Dermis microvascular lymphatic vessel endothelial cell (primary cell): ENCODE data around the gene ROBO2. TPM values are rescaled to one million over a fixed set of nuclear protein-coding genes. Genes with fewer than 3 reads are reported as not detected.
A peak's percentile ranks its signal among the peaks of the same experiment; 100 is the strongest.

Source experiments
- DNase-seq, 2 donors: peaks; one replicate each; pipeline versions ENCODE4 v3.0.0 to v3.0.0-alpha.2; 2010; ENCODE audit warnings: low read depth in 2 of 2
- total RNA-seq: library from RNA; depleted of rRNA; stranded (reverse); fragments of >200 nt; gene quantifications from 2 replicates; pipeline ENCODE4 v1.2.1, GENCODE V29; 2014

Gene ROBO2
- total RNA-seq, 1 donor from 2014 or later: under 0.01 TPM

- no peak for DNase-seq
These were observed 82.8 kb downstream of the ROBO2 start for GRCh38 chr3:77122652-77123051.

GRCh38 chr3:77125966-77126365, 86.1 kb downstream of the ROBO2 start:
- no peak for DNase-seq

- no peak for DNase-seq
These were observed 94.9 kb downstream of the ROBO2 start for GRCh38 chr3:77134769-77135168.

DNA sequence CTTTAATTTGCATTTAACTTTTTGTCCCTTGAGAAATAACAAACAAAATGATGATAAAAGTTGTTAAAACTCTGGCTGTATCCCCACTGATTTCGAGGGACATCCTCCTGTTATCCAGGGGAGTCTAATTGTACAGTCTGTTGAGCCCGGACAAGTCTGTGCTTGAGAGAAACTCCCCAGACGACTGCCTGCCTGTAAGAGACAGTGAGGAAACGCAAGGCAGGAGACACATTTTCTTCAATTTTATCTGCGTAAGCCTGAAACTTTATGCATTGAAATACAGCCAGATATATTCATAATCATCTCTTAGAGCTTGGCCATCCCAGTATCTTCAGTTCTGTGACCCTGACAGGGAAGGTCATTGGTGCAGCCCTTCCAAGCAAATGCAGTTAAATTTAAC, 97.7 kb downstream of the ROBO2 start:
- DNase-seq: no peak

- DNase-seq: no peak
These were observed 99.7 kb downstream of the ROBO2 start for GRCh38 chr3:77139624-77140023.

DNA sequence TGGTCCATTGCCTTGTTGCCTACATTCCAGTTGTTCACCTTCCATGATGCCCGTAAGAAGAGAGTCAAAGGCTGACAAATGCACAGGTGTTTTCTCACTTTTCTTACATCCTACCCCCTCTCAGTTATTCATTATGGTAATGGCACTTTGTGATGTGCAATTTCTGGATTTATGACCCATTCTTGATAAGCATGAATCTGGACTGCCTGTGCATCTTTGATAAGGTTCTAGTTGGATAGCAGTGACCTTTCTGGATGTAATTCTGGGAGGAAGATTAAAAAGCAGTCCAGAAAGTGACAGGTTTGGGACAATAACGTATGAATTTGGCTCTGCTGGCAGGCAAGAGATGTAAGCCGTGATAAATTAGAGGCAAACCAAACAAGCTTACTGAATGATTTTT, 101.5 kb downstream of the ROBO2 start:
- no peak for DNase-seq

- no peak for DNase-seq
These were observed 102.7 kb downstream of the ROBO2 start for GRCh38 chr3:77142578-77142977.

GRCh38 chr3:77146004-77146403, 106.1 kb downstream of the ROBO2 start:
- DNase-seq: no peak

DNA sequence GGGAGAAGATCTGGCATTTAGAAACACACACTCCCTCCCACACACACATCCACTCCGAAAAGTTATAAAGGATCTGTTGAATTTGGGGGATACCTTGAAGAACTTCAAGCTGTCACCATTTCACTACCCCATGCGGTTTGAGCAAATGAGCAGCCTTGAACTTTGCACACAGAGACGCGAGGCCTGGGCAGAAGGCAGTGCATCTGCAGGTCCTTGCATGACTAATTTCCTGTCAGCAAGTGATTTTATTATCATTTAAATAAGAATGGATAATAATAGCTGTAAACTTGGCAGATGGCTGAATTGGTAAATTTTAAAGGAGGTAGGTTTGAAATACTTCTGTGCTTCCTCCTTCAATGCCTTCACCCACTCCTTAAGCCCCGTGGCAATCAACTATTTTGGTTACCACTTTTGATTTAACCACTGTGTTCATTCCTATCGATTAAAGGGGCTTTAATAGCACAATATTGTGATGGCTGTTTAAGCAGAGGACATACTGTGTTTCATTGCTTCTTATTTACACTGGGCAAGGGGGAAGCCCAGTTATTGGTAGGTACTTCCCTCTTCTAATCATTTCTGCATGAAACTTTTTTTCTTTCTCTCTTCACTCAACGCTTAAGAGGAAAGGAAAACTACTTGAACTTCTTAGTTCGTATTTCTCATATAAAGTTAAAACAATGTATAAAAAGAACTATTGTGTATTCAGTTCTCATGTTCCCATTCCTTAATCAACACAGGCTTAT, 108.1 kb downstream of the ROBO2 start:
- peak in 1 of 2 donors; percentile 16 for DNase-seq

DNA sequence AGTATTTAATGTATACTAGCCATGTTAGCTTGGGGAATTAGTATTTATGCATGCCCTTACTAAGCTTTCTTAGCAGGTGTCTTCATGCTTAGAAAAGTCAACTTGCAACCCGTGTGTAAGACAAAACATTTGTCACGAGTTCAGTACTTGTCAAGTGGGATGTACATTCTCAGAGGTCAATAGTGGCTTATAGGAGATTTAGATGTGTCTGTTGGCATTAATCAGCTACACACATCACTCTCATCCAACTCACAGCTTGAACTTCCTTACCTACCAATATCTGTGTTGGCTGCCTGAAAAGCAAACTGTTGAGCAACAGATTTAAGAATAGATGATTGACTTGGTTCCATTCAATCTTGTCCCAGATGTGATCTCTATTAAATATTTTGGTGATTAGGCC, 109.5 kb downstream of the ROBO2 start:
- no peak for DNase-seq

GRCh38 chr3:77150028-77150427, 110.1 kb downstream of the ROBO2 start:
- no peak for DNase-seq

DNA sequence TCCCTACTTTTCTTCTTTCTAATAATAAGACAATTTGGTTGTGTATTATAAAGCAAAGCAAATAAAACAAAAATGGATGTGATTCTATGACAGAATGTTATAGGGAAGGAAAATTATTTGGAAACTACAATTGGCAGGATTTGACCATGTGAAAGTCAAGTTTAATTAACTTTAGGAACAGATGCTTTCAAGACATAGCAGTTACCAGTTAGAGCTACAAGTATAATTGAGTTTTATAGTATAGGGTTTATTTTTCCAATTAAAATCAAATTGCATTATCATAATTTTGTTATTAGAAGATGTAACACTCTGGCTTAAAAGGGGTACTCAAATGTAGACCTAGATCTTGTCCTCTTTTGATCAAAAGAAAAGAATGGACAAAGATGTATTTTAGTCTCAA, 110.9 kb downstream of the ROBO2 start:
- no peak for DNase-seq

DNA sequence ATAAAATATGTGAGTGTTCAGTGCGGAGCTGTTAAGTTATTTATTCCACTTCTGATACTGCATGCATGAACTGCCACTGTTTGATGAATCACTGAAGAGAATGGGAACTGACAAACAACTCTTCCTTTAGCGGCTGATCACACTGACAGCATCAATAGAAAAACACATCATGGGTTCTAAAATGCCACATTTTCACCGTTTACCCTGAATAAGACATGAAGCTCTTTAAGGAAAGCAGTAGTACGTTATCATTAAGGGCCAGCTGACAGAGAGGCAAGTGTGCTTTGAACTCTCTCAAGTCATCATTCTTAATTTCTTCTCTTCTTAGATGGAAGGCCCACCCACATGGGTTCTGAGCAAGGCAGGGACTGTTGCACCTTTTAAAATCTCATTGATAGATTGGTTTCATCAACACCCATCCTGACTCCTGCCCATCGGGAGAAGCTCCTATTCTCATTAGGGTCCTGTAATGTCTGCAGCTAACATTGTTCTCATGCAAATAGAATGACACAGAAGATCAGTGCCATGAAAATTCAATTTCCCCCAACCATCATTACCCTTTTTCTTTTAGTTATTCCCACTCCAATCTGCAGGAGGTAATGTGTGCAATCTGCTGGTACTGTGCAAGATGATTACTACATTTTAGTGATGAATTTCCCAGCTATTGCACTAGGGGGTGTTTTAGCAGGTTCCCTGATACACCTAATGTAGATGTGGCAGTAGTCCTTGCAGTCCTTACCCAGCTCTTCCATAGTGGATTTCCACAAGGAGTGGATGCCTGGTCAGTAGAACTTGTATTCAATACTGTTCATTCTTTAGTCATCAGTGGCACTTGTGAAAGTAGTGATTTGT, 119.1 kb downstream of the ROBO2 start:
- DNase-seq: no peak

GRCh38 chr3:77160931-77161497, 121.1 kb downstream of the ROBO2 start:
- DNase-seq: no peak

- no peak for DNase-seq
These were observed 129.9 kb downstream of the ROBO2 start for GRCh38 chr3:77169823-77170222.

DNA sequence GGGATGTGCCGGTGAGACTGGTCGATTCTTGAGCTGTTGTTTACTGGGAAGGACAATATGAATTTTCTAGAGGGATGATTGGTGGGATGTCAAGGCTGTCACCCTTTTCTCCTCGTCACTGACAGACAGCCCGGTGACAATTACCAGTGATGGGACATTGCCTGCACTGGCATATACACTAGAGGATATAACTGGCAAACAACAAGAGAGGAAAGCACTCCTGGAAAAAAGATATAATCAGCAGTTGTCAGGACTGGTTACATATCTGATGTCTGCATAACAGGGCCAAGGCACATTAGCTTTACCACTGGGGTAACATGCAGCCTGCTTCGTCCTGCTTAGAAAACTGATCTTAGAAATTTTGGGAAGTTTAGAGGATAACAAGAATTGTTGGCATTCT, 131.1 kb downstream of the ROBO2 start:
- no peak for DNase-seq

DNA sequence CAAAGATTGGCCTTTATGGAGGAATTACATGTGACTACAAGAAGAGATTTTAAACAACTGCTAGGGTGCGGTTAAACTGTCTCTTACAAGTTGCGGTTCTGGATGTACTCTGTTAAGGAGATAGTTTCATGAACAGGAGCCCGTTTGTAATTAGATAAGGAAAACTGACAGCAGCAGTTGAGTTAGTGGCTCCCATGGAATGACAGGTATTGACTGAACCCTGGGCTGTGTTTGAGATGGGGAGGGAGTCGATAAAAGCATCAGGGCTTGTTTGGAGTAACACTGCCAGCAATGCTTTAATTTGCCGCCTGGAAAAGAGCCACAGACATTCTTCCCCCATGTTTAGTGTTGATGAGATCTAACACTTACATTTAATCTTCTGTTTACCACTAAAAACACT, 139.9 kb downstream of the ROBO2 start:
- DNase-seq: no peak

GRCh38 chr3:77182341-77182740, 142.4 kb downstream of the ROBO2 start:
- no peak for DNase-seq

DNA sequence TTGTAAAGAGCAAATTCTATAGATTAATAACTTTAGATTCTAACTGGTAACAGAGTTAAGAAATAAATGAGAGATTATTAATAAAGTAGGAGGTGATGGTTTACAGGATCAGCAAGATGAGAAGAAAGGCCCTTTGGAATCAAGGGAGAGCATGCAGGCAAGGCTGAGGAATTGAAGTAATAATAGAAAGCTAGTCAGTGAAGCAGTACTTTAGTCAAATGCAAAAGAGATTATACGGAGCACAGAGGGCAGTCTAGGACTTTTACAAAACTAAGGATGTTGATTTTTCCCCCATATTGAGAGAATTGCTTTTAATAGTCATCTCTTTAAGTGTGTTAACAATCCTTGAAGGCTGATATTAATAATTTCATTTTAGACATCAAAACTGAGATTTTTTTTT, 146.4 kb downstream of the ROBO2 start:
- no peak for DNase-seq

DNA sequence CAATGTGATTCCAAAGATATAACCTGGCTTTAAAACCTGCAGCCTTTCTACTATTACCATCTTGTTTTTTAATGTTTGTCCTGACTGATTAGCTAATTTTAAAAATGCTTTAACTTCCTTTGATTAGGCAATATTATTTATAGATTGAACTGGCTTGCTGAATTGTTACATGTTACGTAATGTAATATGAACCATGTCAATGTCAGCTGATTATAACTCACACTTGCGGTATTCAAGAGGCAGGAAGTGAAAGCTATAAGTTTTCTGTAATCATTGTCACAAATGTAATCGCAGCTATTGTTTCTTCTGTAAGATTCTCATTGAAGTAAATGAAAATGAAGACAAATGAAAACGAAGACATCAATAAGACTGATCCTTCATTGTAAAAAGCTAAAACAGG, 146.8 kb downstream of the ROBO2 start:
- peak in 1 of 2 donors; percentile 6 for DNase-seq

GRCh38 chr3:77188210-77188609, 148.3 kb downstream of the ROBO2 start:
- DNase-seq: no peak

DNA sequence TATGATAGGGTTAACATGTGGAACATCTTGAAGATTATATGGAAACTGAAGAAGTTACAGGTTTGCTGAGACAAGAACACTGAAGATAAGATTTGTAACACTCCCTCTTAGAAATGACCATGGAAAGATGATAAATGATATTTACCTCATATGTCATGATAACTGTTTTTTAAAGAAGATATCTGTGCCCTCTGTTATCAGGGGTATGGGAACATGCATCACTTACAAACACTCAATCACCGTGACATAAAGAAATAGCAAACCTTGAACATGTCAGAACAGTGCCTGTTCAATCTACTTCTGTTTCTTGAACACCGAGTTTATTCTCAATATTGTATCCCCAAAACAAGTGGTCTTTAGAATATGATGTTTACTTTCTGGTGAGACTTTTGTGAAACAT, 149.4 kb downstream of the ROBO2 start:
- DNase-seq: no peak

GRCh38 chr3:77189684-77190083, 149.8 kb downstream of the ROBO2 start:
- DNase-seq: no peak
